ENCODE data around the gene PHACTR1.
"Not testable (repeated sequence)": the region's sequence is repeated elsewhere in the genome, so short reads cannot be mapped to it uniquely, and the experiment has no call there.

Gene PHACTR1

DNA sequence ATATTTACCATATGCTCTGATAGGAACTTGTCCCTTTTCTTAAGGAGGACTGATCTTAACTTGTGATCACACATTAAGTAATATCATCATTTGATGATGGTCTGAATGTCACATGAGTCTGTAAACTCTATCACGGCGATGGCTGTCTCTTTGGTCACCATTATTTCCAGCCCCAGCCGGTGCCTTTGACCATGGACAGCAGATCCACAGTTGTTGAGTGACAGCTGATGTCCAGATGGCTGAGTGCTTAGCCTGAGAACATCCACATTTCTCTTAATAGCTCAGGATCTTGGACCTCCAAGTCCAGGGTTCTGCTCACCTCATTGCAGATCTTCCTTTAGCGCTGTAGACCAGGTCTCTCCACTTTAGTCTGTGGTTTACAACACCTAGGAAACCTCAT is 440.7 kb downstream of the PHACTR1 start:
- no peaks in the 10 kb centered on the region for H3K9me3 ChIP-seq (ENCODE audit: control insufficient read depth, low read length)
- no peak for DNase-seq
- no peaks in the 10 kb centered on the region for H3K4me1 ChIP-seq (ENCODE audit: control insufficient read depth, insufficient read depth, low read length, poor library complexity, severe bottlenecking)
- H3K27ac ChIP-seq (ENCODE audit: insufficient read depth, low read length, poor library complexity, severe bottlenecking), result no peak overlapping the region
- H3K4me3 ChIP-seq (ENCODE audit: insufficient read depth, low read depth, low read length, poor library complexity, severe bottlenecking), result no peak overlapping the region
- H3K36me3 ChIP-seq (ENCODE audit: control insufficient read depth, insufficient read depth, low read length), result no peaks in the 10 kb centered on the region
- no peaks in the 10 kb centered on the region for H3K27me3 ChIP-seq (replicated peaks; ENCODE audit: control insufficient read depth, insufficient read depth, low read length, poor library complexity, severe bottlenecking)

DNA sequence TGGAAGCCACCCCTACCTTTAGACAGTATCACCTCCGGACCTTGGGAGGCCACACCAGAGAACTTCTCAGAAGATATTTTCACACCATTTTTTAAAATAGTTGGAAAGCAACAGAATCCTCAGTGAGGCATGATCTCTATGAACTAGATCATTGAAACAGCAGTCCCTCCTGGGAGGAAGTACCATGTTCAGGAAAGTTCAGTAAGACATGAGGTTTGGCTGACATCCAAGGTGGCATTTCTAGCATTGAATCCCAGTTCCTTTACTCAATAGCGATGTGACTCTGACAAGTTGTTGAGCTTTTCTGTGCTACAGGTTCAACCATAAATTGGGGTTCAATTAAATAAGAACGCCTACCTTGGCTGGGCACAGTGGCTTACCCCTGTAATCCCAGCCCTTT is 442.7 kb downstream of the PHACTR1 start:
- no peak for DNase-seq
- Histone ChIP-seq H3K27ac (ENCODE audit: insufficient read depth, low read length, poor library complexity, severe bottlenecking) (no peak overlapping the region), H3K27me3 (replicated peaks; ENCODE audit: control insufficient read depth, insufficient read depth, low read length, poor library complexity, severe bottlenecking) (no peaks in the 10 kb centered on the region), H3K4me1 (ENCODE audit: control insufficient read depth, insufficient read depth, low read length, poor library complexity, severe bottlenecking) (no peaks in the 10 kb centered on the region), H3K4me3 (ENCODE audit: insufficient read depth, low read depth, low read length, poor library complexity, severe bottlenecking) (no peak overlapping the region), H3K36me3 (ENCODE audit: control insufficient read depth, insufficient read depth, low read length) (no peaks in the 10 kb centered on the region), H3K9me3 (ENCODE audit: control insufficient read depth, low read length) (no peaks in the 10 kb centered on the region)

DNA sequence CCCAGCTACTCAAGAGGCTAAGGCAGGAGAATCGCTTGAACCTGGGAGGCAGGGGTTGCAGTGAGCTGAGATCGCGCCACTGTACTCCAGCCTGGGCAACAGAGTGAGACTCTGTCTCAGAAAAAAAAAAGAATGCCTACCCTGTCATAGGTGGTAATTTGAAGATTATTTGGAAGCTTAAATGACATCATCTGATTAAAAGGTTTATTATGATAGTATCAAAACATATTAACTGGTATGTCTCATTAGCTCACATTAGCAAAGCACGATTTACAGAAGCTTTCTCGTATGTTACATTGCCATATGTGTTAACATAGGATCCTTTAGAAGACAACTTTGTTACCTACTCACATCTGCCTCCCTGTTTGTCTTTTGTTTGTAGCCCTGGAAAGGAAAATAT is 443.3 kb downstream of the PHACTR1 start:
- H3K27me3 ChIP-seq (replicated peaks; ENCODE audit: control insufficient read depth, insufficient read depth, low read length, poor library complexity, severe bottlenecking); H3K4me3 ChIP-seq (ENCODE audit: insufficient read depth, low read depth, low read length, poor library complexity, severe bottlenecking); DNase-seq; H3K27ac ChIP-seq (ENCODE audit: insufficient read depth, low read length, poor library complexity, severe bottlenecking); H3K9me3 ChIP-seq (ENCODE audit: control insufficient read depth, low read length); H3K36me3 ChIP-seq (ENCODE audit: control insufficient read depth, insufficient read depth, low read length); H3K4me1 ChIP-seq (ENCODE audit: control insufficient read depth, insufficient read depth, low read length, poor library complexity, severe bottlenecking): not testable (repeated sequence)

DNA sequence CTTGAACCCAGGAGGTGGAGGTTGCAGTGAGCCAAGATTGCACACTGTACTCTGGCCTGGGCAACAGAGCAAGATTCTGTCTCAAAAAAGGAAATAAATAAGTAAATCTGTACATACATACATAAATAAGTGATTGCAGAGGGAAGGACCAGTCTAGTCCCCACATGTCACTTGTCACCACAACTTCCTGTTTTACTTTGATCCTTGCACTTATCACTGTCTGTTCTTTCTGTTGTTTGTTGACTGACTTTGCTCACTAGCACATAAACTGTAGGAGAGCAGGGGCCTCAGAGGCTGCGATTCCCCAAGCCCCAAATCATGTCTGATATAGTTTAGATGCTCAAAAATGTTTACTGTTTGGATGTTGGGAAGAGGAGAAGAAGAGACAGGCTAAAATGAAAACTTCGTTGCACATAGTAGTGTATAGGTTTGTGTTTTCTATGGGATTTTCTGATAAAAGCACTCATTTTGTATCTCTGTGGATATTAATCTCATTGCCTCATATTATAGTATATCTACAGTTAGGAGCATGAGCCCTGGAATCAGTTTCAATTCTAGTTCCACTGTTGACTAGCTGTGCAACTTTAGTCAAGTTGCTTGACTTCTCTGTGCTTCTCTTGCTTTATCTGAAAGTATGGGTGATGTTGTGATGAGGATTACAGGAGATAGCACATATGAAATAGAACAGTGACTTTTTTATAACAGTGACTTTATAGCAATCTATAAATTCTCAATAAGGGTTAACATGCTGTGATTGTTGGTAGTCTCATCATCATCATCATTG is 446.8 kb downstream of the PHACTR1 start:
- H3K27ac ChIP-seq (ENCODE audit: insufficient read depth, low read length, poor library complexity, severe bottlenecking), result no peak overlapping the region
- no peak overlapping the region for H3K4me3 ChIP-seq (ENCODE audit: insufficient read depth, low read depth, low read length, poor library complexity, severe bottlenecking)
- no peaks in the 10 kb centered on the region for H3K27me3 ChIP-seq (replicated peaks; ENCODE audit: control insufficient read depth, insufficient read depth, low read length, poor library complexity, severe bottlenecking)
- H3K4me1 ChIP-seq (ENCODE audit: control insufficient read depth, insufficient read depth, low read length, poor library complexity, severe bottlenecking), result no peaks in the 10 kb centered on the region
- DNase-seq, result no peak
- H3K9me3 ChIP-seq (ENCODE audit: control insufficient read depth, low read length), result no peaks in the 10 kb centered on the region
- H3K36me3 ChIP-seq (ENCODE audit: control insufficient read depth, insufficient read depth, low read length), result no peaks in the 10 kb centered on the region

DNA sequence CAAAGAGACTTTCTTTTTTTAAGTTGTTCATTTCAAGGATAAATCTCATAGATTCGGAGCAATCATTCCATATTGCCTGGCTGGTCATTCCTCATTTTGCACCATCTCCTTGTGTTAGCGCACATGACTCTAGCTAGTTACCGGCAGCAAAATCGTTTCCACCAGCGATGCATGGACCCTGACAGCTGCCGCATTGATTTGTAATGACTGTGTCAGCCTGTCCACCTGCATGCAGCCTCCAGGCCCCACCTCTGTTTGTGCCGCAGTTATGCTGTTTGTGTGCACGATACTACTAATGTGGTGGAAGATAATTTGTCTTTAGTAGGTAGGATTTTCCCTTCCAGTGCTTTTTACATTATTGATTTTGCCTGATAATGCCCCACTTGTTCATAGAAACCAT is 447.7 kb downstream of the PHACTR1 start:
- Histone ChIP-seq H3K4me3 (ENCODE audit: insufficient read depth, low read depth, low read length, poor library complexity, severe bottlenecking) (no peak overlapping the region), H3K4me1 (ENCODE audit: control insufficient read depth, insufficient read depth, low read length, poor library complexity, severe bottlenecking) (no peaks in the 10 kb centered on the region), H3K27ac (ENCODE audit: insufficient read depth, low read length, poor library complexity, severe bottlenecking) (no peak overlapping the region), H3K36me3 (ENCODE audit: control insufficient read depth, insufficient read depth, low read length) (no peaks in the 10 kb centered on the region), H3K9me3 (ENCODE audit: control insufficient read depth, low read length) (no peaks in the 10 kb centered on the region), H3K27me3 (replicated peaks; ENCODE audit: control insufficient read depth, insufficient read depth, low read length, poor library complexity, severe bottlenecking) (no peaks in the 10 kb centered on the region)
- DNase-seq, result no peak

DNA sequence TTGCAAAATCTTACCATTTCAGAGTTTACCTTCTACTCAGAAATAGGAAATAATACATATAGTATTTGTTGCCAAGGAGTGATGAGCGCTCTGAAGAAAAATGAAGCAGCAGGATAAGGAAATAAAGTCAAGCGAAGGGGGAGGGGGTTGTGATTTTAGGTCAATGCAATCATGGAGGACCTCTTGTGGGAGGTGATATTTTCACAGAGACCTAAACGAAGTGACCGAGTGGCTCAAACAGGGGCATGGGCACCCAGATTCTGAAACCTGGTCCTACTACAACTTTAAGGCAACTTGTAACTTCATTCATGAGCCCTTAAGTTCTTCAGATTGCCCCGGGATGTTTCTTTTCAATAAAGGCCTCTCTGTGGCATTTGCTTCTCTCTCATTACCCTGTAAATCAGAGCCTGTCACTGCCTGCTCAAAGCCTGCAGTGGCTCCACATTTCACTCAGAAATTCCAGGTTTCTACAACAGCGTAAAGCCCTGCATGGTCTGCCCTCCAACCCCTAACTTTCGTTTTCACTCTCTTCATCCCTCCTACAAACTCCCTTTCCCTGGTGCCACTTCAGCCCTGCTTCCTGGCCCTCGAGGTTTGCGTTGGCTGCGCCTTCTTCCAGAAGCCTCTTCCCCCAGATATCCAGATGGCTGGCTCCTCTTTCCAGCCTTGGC is 449.1 kb downstream of the PHACTR1 start:
- Histone ChIP-seq H3K27me3 (replicated peaks; ENCODE audit: control insufficient read depth, insufficient read depth, low read length, poor library complexity, severe bottlenecking) (no peaks in the 10 kb centered on the region), H3K4me1 (ENCODE audit: control insufficient read depth, insufficient read depth, low read length, poor library complexity, severe bottlenecking) (no peaks in the 10 kb centered on the region), H3K9me3 (ENCODE audit: control insufficient read depth, low read length) (no peaks in the 10 kb centered on the region), H3K4me3 (ENCODE audit: insufficient read depth, low read depth, low read length, poor library complexity, severe bottlenecking) (no peak overlapping the region), H3K27ac (ENCODE audit: insufficient read depth, low read length, poor library complexity, severe bottlenecking) (no peak overlapping the region), H3K36me3 (ENCODE audit: control insufficient read depth, insufficient read depth, low read length) (no peaks in the 10 kb centered on the region)
- no peak for DNase-seq

DNA sequence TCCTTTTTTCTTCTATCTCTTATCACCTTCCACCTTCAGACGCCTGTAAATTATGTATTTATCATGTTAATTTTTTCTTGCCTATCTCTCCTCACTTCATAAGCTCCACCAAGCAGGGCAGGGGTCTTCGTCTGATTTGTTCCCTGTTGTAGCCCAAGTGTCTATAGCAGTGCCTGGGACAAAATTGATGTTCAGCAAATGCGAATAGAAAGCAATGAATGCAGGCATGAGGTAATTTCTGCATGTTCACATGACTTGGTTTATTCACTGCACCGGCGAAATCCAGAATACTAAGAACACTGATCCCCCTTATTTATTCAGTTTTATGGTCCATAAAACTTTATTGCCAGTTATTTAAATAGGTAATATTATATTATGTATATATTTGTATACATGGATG is 449.7 kb downstream of the PHACTR1 start:
- H3K27me3 ChIP-seq (replicated peaks; ENCODE audit: control insufficient read depth, insufficient read depth, low read length, poor library complexity, severe bottlenecking), result no peaks in the 10 kb centered on the region
- H3K36me3 ChIP-seq (ENCODE audit: control insufficient read depth, insufficient read depth, low read length), result no peaks in the 10 kb centered on the region
- H3K9me3 ChIP-seq (ENCODE audit: control insufficient read depth, low read length), result no peaks in the 10 kb centered on the region
- H3K4me1 ChIP-seq (ENCODE audit: control insufficient read depth, insufficient read depth, low read length, poor library complexity, severe bottlenecking), result no peaks in the 10 kb centered on the region
- no peak overlapping the region for H3K4me3 ChIP-seq (ENCODE audit: insufficient read depth, low read depth, low read length, poor library complexity, severe bottlenecking)
- H3K27ac ChIP-seq (ENCODE audit: insufficient read depth, low read length, poor library complexity, severe bottlenecking), result no peak overlapping the region
- DNase-seq, result no peak

DNA sequence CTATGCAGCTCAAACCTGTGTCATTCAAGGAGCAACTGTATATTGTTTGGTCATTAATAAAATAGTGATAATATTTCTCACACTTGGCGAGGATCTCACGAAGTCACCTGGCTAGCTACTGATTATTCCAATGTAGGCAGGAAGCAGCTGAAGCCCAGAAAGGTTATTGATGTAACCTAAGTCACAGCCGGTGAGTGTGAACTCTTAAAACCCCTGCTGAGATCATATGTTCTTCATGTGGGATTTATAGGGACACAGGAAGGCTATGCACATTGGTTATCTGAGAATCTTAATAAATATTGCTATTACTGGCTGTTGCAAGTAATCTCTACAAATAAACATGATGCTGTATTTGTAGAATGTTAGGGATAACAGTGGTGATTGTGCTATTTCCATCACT is 450.3 kb downstream of the PHACTR1 start:
- Histone ChIP-seq H3K27me3 (replicated peaks; ENCODE audit: control insufficient read depth, insufficient read depth, low read length, poor library complexity, severe bottlenecking) (no peaks in the 10 kb centered on the region), H3K4me3 (ENCODE audit: insufficient read depth, low read depth, low read length, poor library complexity, severe bottlenecking) (no peak overlapping the region), H3K36me3 (ENCODE audit: control insufficient read depth, insufficient read depth, low read length) (no peaks in the 10 kb centered on the region), H3K4me1 (ENCODE audit: control insufficient read depth, insufficient read depth, low read length, poor library complexity, severe bottlenecking) (no peaks in the 10 kb centered on the region), H3K9me3 (ENCODE audit: control insufficient read depth, low read length) (no peaks in the 10 kb centered on the region), H3K27ac (ENCODE audit: insufficient read depth, low read length, poor library complexity, severe bottlenecking) (no peak overlapping the region)
- no peak for DNase-seq

DNA sequence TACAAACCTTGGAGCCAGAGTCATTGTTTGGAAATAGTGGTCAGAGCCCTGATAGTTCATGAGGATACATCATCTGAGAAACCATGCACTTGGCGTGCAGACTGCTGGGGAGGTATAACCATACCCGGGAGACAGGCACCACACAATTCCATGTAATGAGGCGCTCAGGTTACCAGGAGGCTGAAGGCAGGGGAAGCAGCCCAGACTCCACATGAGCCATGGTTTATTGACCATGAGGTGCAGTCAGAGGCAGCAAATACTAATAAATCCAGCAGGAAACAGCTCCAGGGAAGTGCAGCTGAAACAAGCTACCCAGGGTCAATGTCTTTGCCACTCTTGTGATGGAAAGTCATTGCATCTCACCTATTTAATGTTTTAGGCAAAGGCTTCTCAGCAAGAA is 455.7 kb downstream of the PHACTR1 start:
- H3K36me3 ChIP-seq (ENCODE audit: control insufficient read depth, insufficient read depth, low read length), result no peaks in the 10 kb centered on the region
- no peaks in the 10 kb centered on the region for H3K4me1 ChIP-seq (ENCODE audit: control insufficient read depth, insufficient read depth, low read length, poor library complexity, severe bottlenecking)
- DNase-seq, result no peak
- no peaks in the 10 kb centered on the region for H3K27me3 ChIP-seq (replicated peaks; ENCODE audit: control insufficient read depth, insufficient read depth, low read length, poor library complexity, severe bottlenecking)
- H3K27ac ChIP-seq (ENCODE audit: insufficient read depth, low read length, poor library complexity, severe bottlenecking), result no peak overlapping the region
- no peak overlapping the region for H3K4me3 ChIP-seq (ENCODE audit: insufficient read depth, low read depth, low read length, poor library complexity, severe bottlenecking)
- H3K9me3 ChIP-seq (ENCODE audit: control insufficient read depth, low read length), result no peaks in the 10 kb centered on the region

DNA sequence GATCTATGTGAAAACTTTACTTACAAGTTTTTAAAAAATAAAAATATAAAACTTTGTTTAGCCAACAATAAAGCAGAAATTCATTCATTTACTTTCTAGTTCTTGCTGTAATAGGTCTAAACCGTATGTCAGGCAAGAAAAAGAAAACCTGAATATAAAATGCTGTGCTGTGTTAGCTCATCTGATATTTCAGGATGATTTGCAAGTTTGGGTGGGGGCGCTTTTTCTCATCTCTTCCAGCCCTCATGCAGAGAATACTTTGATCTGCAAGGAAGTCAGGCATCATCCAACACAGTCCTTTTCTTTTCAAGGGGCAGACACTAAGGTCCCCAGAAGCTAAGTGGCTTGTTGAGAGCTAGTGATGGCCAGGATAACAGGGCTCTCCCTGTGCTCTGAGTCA is 458.5 kb downstream of the PHACTR1 start:
- DNase-seq, result no peak
- no peaks in the 10 kb centered on the region for H3K4me1 ChIP-seq (ENCODE audit: control insufficient read depth, insufficient read depth, low read length, poor library complexity, severe bottlenecking)
- H3K27ac ChIP-seq (ENCODE audit: insufficient read depth, low read length, poor library complexity, severe bottlenecking), result no peak overlapping the region
- no peaks in the 10 kb centered on the region for H3K36me3 ChIP-seq (ENCODE audit: control insufficient read depth, insufficient read depth, low read length)
- no peaks in the 10 kb centered on the region for H3K27me3 ChIP-seq (replicated peaks; ENCODE audit: control insufficient read depth, insufficient read depth, low read length, poor library complexity, severe bottlenecking)
- H3K9me3 ChIP-seq (ENCODE audit: control insufficient read depth, low read length), result no peaks in the 10 kb centered on the region
- H3K4me3 ChIP-seq (ENCODE audit: insufficient read depth, low read depth, low read length, poor library complexity, severe bottlenecking), result no peak overlapping the region
